Fibroblast of lung (primary cell): ENCODE data around the gene OSBPL7. TPM values are rescaled to one million over a fixed set of nuclear protein-coding genes. Genes with fewer than 3 reads are reported as not detected.

ENCODE experiments used
- DNase-seq, 2 donors: peaks; one replicate each; pipeline versions ENCODE4 v3.0.0 to v3.0.0-alpha.2; 2010; ENCODE audit warnings: low read depth in 2 of 2
- H2AFZ ChIP-seq: 2 replicates; pipeline ENCODE4 v1.5.1; 2012; ENCODE audit warnings: low read length, control low read depth, inconsistent platforms
- H3K27ac ChIP-seq: 2 replicates; pipeline ENCODE4 v1.5.1; 2011; ENCODE audit warnings: low read length, control low read depth; ENCODE audit not compliant: insufficient read depth
- H3K27me3 ChIP-seq: 2 replicates; pipeline ENCODE4 v1.5.1; 2011; ENCODE audit warnings: mild to moderate bottlenecking, low read length; ENCODE audit not compliant: control insufficient read depth, insufficient read depth
- H3K36me3 ChIP-seq: 2 replicates; pipeline ENCODE4 v1.5.1; 2011; ENCODE audit warnings: low read length; ENCODE audit not compliant: control insufficient read depth, insufficient read depth
- H3K4me1 ChIP-seq: 2 replicates; pipeline ENCODE4 v1.5.1; 2011; ENCODE audit warnings: low read length; ENCODE audit not compliant: control insufficient read depth, insufficient read depth; ENCODE audit errors: extremely low read depth
- H3K4me2 ChIP-seq: 2 replicates; pipeline ENCODE4 v1.5.1; 2011; ENCODE audit warnings: low read length, control low read depth; ENCODE audit not compliant: insufficient read depth; ENCODE audit errors: extremely low read depth
- H3K4me3 ChIP-seq, 4 experiments: fragments of 200-600 bp in 1 of 4; sonication (generic) in 1 of 4; replicated peaks in 1 of 4; 2 replicates each; pipeline ENCODE4 v1.5.1; 2011 to 2016; ENCODE audit warnings: low read length in 4 of 4, low read depth in 3 of 4, mild to moderate bottlenecking in 3 of 4, control low read depth in 2 of 4, inconsistent platforms in 1 of 4, mixed read lengths in 1 of 4; ENCODE audit not compliant: insufficient read depth in 1 of 4; ENCODE audit errors: control extremely low read depth in 1 of 4
- H3K79me2 ChIP-seq: 2 replicates; pipeline ENCODE4 v1.5.1; 2012; ENCODE audit warnings: mild to moderate bottlenecking, low read length, inconsistent platforms; ENCODE audit not compliant: control insufficient read depth, insufficient read depth
- H3K9ac ChIP-seq: 2 replicates; pipeline ENCODE4 v1.5.1; 2011; ENCODE audit warnings: mild to moderate bottlenecking, low read length, control low read depth; ENCODE audit not compliant: insufficient read depth
- H3K9me3 ChIP-seq: 2 replicates; pipeline ENCODE4 v1.5.1; 2012; ENCODE audit warnings: low read depth, low read length; ENCODE audit not compliant: control insufficient read depth, insufficient read depth
- H4K20me1 ChIP-seq: 2 replicates; pipeline ENCODE4 v1.5.1; 2011; ENCODE audit warnings: low read length; ENCODE audit not compliant: control insufficient read depth, insufficient read depth; ENCODE audit errors: extremely low read depth
- CTCF ChIP-seq, 2 donors: IDR thresholded peaks in 1 of 2; conservative IDR thresholded peaks in 1 of 2; 1 replicate in 1 of 2; 2 replicates in 1 of 2; pipeline ENCODE4 v1.5.1; 2011 to 2012; ENCODE audit warnings: low read length in 2 of 2, control low read depth in 1 of 2, inconsistent platforms in 1 of 2, low read depth in 1 of 2, mild to moderate bottlenecking in 1 of 2
- EZH2 ChIP-seq: IDR thresholded peaks from 2 replicates; pipeline ENCODE4 v1.5.1; 2012; ENCODE audit warnings: low read length, control low read depth, mild to moderate bottlenecking; ENCODE audit errors: missing control alignments
- polyA plus RNA-seq, 2 donors: library from polyadenylated mRNA; depleted of rRNA in 1 of 2; stranded (reverse) in 1 of 2; unstranded in 1 of 2; fragments of >200 nt; gene quantifications; 2 replicates each; pipeline ENCODE4 v1.2.1, GENCODE V29; 2011 to 2012; ENCODE audit warnings: missing spikeins in 1 of 2
- total RNA-seq: library from RNA; depleted of rRNA; stranded (reverse); fragments of >200 nt; gene quantifications from 2 replicates; pipeline ENCODE4 v1.2.1, GENCODE V29; 2014

The OSBPL7 gene
- total and polyA plus RNA-seq, 2 donors (not counting 1 experiment from before 2014, with no cell fraction given) = 2.1 to 7.1 TPM

- no peaks in the 10 kb centered on the region for H4K20me1 ChIP-seq
- TF ChIP-seq EZH2 (no peak), CTCF (conservative IDR thresholded peaks at IDR 0.05 in 1 of 2, IDR thresholded peaks at IDR 0.05 in 1 of 2; ENCODE audit: low read depth in 1 of 2, low read length in 2 of 2) (no peak)
- H3K36me3 ChIP-seq = no peaks in the 10 kb centered on the region
Measured at GRCh38 chr17:47818002-47818695, 3.4 kb downstream of the OSBPL7 start.

DNA sequence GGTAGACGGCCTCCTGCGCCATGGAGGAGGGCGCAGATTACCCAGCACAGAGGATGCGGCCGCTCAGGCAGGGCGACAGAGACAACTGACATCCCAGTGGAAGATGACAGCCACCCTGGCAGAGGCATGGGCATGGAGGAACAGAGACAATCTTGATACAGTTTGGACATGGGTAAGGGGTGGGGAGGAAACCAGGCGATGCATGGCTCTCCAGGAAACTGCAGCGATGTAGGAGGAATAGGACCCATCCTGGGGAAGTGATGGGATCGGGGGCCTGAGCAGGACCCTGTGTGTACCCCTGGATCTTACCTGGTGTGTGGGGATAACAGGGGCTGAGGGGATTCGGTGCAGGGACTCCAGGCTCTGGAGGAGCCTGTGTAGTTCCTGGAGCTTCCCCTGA, 4.6 kb downstream of the OSBPL7 start:
- Histone ChIP-seq H3K27ac (no peak overlapping the region), H3K27me3 (no peaks in the 10 kb centered on the region), H3K9ac (no peak overlapping the region), H3K4me2 (no peak overlapping the region), H4K20me1 (no peaks in the 10 kb centered on the region), H3K9me3 (no peaks in the 10 kb centered on the region), H3K4me3 (no peak overlapping the region), H3K79me2 (no peaks in the 10 kb centered on the region), H3K36me3 (no peaks in the 10 kb centered on the region), H2AFZ (no peak overlapping the region), H3K4me1 (no peaks in the 10 kb centered on the region)
- TF ChIP-seq EZH2 (no peak), CTCF (conservative IDR thresholded peaks at IDR 0.05 in 1 of 2, IDR thresholded peaks at IDR 0.05 in 1 of 2; ENCODE audit: low read depth in 1 of 2, low read length in 2 of 2) (no peak)
- no peak for DNase-seq

More at GRCh38 chr17:47818002-47818695, 3.4 kb downstream of the OSBPL7 start:
- H3K27ac ChIP-seq = no peak overlapping the region
- H3K27me3 ChIP-seq = no peaks in the 10 kb centered on the region
- no peak overlapping the region for H3K4me2 ChIP-seq
- no peaks in the 10 kb centered on the region for H3K9me3 ChIP-seq
- H2AFZ ChIP-seq = no peak overlapping the region
- DNase-seq = no peak
- H3K79me2 ChIP-seq = no peaks in the 10 kb centered on the region
- no peak overlapping the region for H3K9ac ChIP-seq
- no peak overlapping the region for H3K4me3 ChIP-seq
- H3K4me1 ChIP-seq = peaks cover 6% of the 10 kb centered on the region

GRCh38 chr17:47816111-47816735, 5.4 kb downstream of the OSBPL7 start:
- Histone ChIP-seq H2AFZ (no peak overlapping the region), H3K27me3 (peaks cover under 1% of the 10 kb centered on the region), H3K4me1 (no peaks in the 10 kb centered on the region), H4K20me1 (no peaks in the 10 kb centered on the region), H3K9me3 (no peaks in the 10 kb centered on the region), H3K4me2 (no peak overlapping the region), H3K27ac (no peak overlapping the region), H3K79me2 (no peaks in the 10 kb centered on the region), H3K36me3 (no peaks in the 10 kb centered on the region), H3K4me3 (no peak overlapping the region), H3K9ac (no peak overlapping the region)
- no peak for DNase-seq
- TF ChIP-seq CTCF (conservative IDR thresholded peaks at IDR 0.05 in 1 of 2, IDR thresholded peaks at IDR 0.05 in 1 of 2; ENCODE audit: low read depth in 1 of 2, low read length in 2 of 2) (no peak), EZH2 (no peak)
